ENCODE data around the gene CEACAM18.
"Not testable (repeated sequence)": the region's sequence is repeated elsewhere in the genome, so short reads cannot be mapped to it uniquely, and the experiment has no call there.

The CEACAM18 gene

GRCh38 chr19:51458051-51458645, 20.2 kb upstream of the CEACAM18 start, which contains the start of gene SIGLEC8:
Gene SIGLEC8, minus strand, starts transcription at chr19:51458454. Its CDS starts 67 bp downstream, at chr19:51458387.
- Histone ChIP-seq H3K27me3 (peaks cover 0 to 8% (median 0%) of the 10 kb centered on the region in 11 experiments; a peak in 6 of 22 replicates), H3K9me3 (replicated peaks in 1 of 11) (no peaks in the 10 kb centered on the region), H3K4me1 (peaks cover 15 to 43% (median 21%) of the 10 kb centered on the region in 10 experiments), H3K27ac (no peak within 1 kb of the TSS), H3K9ac (no peak within 1 kb of the TSS), H4K20me1 (no peaks in the 10 kb centered on the region), H3K4me3 (no peak within 1 kb of the TSS), H3K36me3 (no peaks in the 10 kb centered on the region), H3K4me2 (no peak within 1 kb of the TSS)
- TF ChIP-seq Cebpa-rat (IDR thresholded peaks at IDR 0.05) = no peak

DNA sequence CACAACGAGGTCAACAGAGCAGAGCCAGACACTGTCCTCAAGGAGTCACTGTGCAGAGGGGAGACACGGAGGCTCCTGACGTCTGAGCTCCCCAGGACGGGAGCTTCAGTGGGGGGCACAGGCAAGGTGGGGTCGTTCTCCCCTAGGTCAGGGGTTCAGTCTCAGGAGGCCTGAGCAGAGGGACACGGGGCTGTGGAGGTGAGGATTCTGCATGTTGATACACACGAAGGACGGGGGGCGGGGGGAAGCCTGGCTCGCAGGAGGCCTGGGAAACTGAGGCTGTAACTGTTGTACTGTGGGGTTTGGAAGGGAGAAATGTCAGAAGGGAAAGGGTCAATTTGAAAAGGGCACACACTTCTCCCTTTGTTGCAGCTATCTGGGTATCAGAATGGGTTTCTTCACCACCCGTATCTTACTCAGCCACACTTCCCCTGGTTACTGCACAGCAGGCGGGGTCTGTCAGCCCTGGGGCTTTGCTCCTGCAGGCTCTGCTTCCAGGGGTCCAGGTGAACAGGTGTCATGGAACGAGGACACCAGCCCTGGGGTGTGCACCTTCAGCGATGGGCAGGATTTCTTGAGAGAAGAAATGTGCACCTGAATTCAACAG, 19.3 kb upstream of the CEACAM18 start:
- no peaks in the 10 kb centered on the region for H4K20me1 ChIP-seq
- no peak overlapping the region for H3K27ac ChIP-seq
- H3K27me3 ChIP-seq = peaks cover 0 to 12% (median 0%) of the 10 kb centered on the region in 11 experiments; a peak in 6 of 22 replicates
- TF ChIP-seq Cebpa-rat (IDR thresholded peaks at IDR 0.05) = no peak
- H3K9ac ChIP-seq = no peak overlapping the region
- H3K4me3 ChIP-seq = no peak overlapping the region
- H3K4me1 ChIP-seq = peaks cover 15 to 46% (median 21%) of the 10 kb centered on the region in 10 experiments
- no peak overlapping the region for H3K4me2 ChIP-seq
- H3K9me3 ChIP-seq (replicated peaks in 1 of 11) = no peaks in the 10 kb centered on the region
- H3K36me3 ChIP-seq = no peaks in the 10 kb centered on the region

GRCh38 chr19:51460164-51460992, 18.0 kb upstream of the CEACAM18 start:
- no peak for TF ChIP-seq Cebpa-rat (IDR thresholded peaks at IDR 0.05)
- Histone ChIP-seq H3K9me3 (replicated peaks in 1 of 11) (no peaks in the 10 kb centered on the region), H3K27me3 (peaks cover 0 to 12% (median 0%) of the 10 kb centered on the region in 11 experiments; a peak in 6 of 22 replicates), H3K4me2 (peak overlapping the region; percentile 56 to 91 (median 70)), H3K9ac (no peak overlapping the region), H3K27ac (peak overlapping the region in 3 of 11 experiments; percentile 19 to 65 (median 41); a peak in 6 of 22 replicates), H4K20me1 (no peaks in the 10 kb centered on the region), H3K4me1 (peaks cover 15 to 46% (median 21%) of the 10 kb centered on the region in 10 experiments), H3K4me3 (0 out of 20 replicates have a peak overlapping the region, but pooled peaks of 1 of the 10 experiments have one; percentile 30), H3K36me3 (no peaks in the 10 kb centered on the region)

- no peak overlapping the region for H3K4me3 ChIP-seq
- H3K27ac ChIP-seq = peak overlapping the region in 2 of 11 experiments; percentile 50 to 65; a peak in 3 of 22 replicates
- H3K4me1 ChIP-seq = peaks cover 17 to 52% (median 27%) of the 10 kb centered on the region in 10 experiments
Measured at GRCh38 chr19:51461723-51462161, 16.6 kb upstream of the CEACAM18 start.

GRCh38 chr19:51462276-51462675, 16.1 kb upstream of the CEACAM18 start:
- TF ChIP-seq Cebpa-rat (IDR thresholded peaks at IDR 0.05) = no peak
- no peaks in the 10 kb centered on the region for H3K9me3 ChIP-seq (replicated peaks in 1 of 11)
- peak overlapping the region in 2 of 11 experiments; percentile 50 to 65; a peak in 2 of 22 replicates for H3K27ac ChIP-seq
- no peaks in the 10 kb centered on the region for H3K36me3 ChIP-seq
- 0 out of 22 replicates have a peak overlapping the region, but pooled peaks of 1 of the 11 experiments have one; percentile 17 for H3K9ac ChIP-seq
- H3K4me3 ChIP-seq = no peak overlapping the region
- H3K4me1 ChIP-seq = peaks cover 17 to 54% (median 32%) of the 10 kb centered on the region in 10 experiments
- peaks cover 0 to 12% (median 0%) of the 10 kb centered on the region in 11 experiments; a peak in 6 of 22 replicates for H3K27me3 ChIP-seq
- H4K20me1 ChIP-seq = no peaks in the 10 kb centered on the region
- H3K4me2 ChIP-seq = peak overlapping the region in 6 of 11 experiments; percentile 64 to 91 (median 80); a peak in 11 of 22 replicates

More at GRCh38 chr19:51461723-51462161, 16.6 kb upstream of the CEACAM18 start:
- Histone ChIP-seq H3K9me3 (replicated peaks in 1 of 11) (no peaks in the 10 kb centered on the region), H3K9ac (peak overlapping the region in 2 of 11 experiments; percentile 41 to 46; a peak in 2 of 22 replicates), H3K27me3 (peaks cover 0 to 12% (median 0%) of the 10 kb centered on the region in 11 experiments; a peak in 6 of 22 replicates), H3K4me2 (peak overlapping the region; percentile 56 to 91 (median 70)), H4K20me1 (no peaks in the 10 kb centered on the region), H3K36me3 (no peaks in the 10 kb centered on the region)
- no peak for TF ChIP-seq Cebpa-rat (IDR thresholded peaks at IDR 0.05)

- no peak overlapping the region for H3K9ac ChIP-seq
- H3K4me2 ChIP-seq = peak overlapping the region in 4 of 11 experiments; percentile 20 to 91 (median 82); a peak in 5 of 22 replicates
- no peaks in the 10 kb centered on the region for H4K20me1 ChIP-seq
- peaks cover 0 to 12% (median 0%) of the 10 kb centered on the region in 11 experiments; a peak in 6 of 22 replicates for H3K27me3 ChIP-seq
- no peak overlapping the region for H3K27ac ChIP-seq
- no peak for TF ChIP-seq Cebpa-rat (IDR thresholded peaks at IDR 0.05)
- no peak overlapping the region for H3K4me3 ChIP-seq
- H3K4me1 ChIP-seq = peaks cover 19 to 58% (median 36%) of the 10 kb centered on the region in 10 experiments
- no peaks in the 10 kb centered on the region for H3K9me3 ChIP-seq (replicated peaks in 1 of 11)
- no peaks in the 10 kb centered on the region for H3K36me3 ChIP-seq
Measured at GRCh38 chr19:51462681-51463080, 15.7 kb upstream of the CEACAM18 start.

DNA sequence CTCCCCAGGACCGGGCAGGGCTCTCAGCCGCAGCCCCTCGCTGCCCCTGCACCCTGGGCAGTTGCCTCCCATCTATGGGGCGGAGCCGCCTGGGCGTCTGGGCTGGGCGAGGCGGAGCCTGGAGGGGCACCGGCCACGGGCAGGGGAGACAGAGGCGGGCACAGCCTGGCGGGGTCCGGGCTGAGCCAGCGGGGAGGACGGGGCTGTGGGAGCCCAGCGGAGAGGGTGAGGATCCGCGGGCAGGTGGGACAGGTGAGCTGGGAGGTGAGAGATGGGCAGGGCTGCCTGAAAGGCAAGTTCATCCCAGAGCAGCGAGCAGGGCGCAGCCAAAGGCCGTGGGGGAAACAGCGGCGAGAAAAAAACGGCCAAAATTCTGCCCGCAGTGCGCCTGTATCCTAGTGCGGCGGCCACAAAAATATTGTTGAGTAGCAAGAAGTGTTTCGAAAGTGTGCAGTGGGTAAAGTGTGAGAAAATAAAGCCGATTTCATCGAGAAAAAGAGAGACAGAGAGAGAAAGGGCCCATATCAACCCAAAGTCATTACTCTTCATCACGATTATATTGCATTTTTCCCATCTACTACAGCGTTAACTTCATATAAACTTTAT, 14.3 kb upstream of the CEACAM18 start:
- not testable (repeated sequence) for H4K20me1 ChIP-seq; H3K9me3 ChIP-seq (replicated peaks in 1 of 11); H3K36me3 ChIP-seq; H3K4me3 ChIP-seq; H3K27ac ChIP-seq; H3K9ac ChIP-seq; H3K4me2 ChIP-seq
- peaks cover 33 to 65% (median 50%) of the 10 kb centered on the region in 10 experiments for H3K4me1 ChIP-seq
- H3K27me3 ChIP-seq = peaks cover 0 to 12% (median 0%) of the 10 kb centered on the region in 11 experiments; a peak in 6 of 22 replicates

- Histone ChIP-seq H3K27ac (no peak overlapping the region), H3K9me3 (replicated peaks in 1 of 11) (no peaks in the 10 kb centered on the region), H3K4me1 (peaks cover 27 to 59% (median 43%) of the 10 kb centered on the region in 10 experiments), H3K9ac (no peak overlapping the region), H3K36me3 (no peaks in the 10 kb centered on the region), H4K20me1 (no peaks in the 10 kb centered on the region), H3K27me3 (peaks cover 0 to 12% (median 0%) of the 10 kb centered on the region in 11 experiments; a peak in 6 of 22 replicates), H3K4me3 (no peak overlapping the region), H3K4me2 (peak overlapping the region in 7 of 11 experiments; percentile 9 to 75 (median 32); a peak in 10 of 22 replicates)
- no peak for TF ChIP-seq Cebpa-rat (IDR thresholded peaks at IDR 0.05)
Measured at GRCh38 chr19:51466723-51467122, 11.6 kb upstream of the CEACAM18 start.
